GM18499 (cell line): ENCODE results near the gene FNBP1L.

Source experiments
- ATAC-seq: cut with Tn5 transposase; IDR thresholded peaks from one replicate; pipeline ENCODE4 v1.9.1; 2021; ENCODE audit warnings: moderate number of reproducible peaks; ENCODE audit not compliant: insufficient read depth, unreplicated experiment

The FNBP1L gene

DNA sequence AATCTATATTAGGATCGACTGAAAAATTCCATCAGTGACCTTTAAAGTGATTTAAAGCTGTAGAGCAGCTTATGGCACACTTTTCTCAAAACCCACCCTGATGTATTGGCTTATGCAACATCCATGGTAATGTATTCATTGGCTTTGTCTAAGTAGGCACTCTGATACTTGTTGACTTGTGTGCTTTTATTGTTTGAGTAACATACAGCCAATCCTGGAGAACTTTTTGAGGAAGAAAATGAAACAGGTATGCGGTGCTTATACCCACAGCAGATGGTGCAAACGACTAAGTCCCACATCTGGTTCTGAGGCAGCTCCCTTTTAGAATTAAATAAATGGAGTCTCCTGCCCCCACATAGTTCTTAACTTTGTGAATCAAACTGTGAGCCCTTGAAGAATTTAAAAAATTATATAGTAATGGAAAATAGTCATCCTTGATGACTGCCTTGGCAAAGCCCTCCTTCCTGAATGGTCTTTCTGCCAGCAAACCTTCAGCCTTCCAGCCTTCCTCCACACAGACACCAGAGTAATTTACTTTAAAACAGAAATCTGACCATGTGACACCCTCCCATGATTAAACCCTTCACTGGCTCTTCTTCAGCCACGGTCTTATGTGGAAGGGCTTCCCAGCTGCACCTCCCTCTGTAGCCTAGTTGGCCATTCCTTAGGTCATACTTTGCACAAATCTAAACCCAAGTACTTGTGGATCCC, 117.7 kb downstream of the FNBP1L start:
- ATAC-seq, result no peak

DNA sequence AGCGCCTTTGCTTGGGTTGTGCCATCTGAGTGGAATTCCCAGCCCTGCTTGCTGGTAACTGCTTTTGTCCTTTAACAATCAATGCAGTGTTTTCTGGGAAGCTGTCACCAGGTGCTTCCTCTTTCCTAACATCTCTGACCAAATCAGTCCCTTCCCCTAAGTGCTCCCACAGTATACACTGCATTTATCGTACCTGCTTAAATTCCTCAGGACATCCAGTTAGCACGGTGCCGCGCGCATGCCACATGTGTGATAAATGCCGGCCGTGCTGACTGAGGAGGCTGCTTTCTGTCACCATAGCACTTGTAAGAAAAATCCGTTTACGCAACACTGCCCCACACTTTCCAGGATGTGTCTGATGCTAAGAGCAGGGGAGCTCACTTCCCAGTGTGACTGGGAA, 118.3 kb downstream of the FNBP1L start:
- no peak for ATAC-seq

DNA sequence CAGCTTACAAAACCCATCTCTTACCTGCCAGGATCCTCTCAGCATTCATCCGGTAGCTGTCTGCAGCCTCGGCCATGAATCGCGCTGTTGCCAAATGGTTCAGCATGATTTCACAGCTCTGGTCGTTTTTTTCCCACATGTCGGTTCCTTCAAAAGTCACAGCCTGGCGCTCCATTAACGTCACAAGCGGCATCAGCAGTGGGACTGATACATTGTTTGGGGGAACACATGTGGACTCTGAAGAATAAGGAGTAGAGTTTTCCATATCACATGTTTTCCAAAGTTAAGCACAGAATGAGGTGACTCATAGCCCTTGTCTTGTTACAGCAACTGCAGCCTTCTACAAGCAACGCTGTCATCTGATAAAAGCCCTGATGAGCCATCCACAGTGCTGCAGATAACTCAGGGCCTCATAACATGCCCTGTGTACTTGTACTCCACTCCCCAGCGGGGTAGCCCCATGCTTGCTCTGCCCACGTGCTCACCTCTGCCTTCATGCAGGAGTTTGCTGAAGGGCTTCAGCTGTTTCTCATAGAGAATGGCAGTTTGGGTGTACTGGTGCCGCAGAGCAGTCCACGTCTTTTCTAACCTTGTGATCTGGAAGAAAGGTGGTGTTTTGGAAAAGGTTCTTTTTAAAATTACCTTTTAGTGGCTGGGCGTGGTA, 119.5 kb downstream of the FNBP1L start:
- ATAC-seq, result no peak

DNA sequence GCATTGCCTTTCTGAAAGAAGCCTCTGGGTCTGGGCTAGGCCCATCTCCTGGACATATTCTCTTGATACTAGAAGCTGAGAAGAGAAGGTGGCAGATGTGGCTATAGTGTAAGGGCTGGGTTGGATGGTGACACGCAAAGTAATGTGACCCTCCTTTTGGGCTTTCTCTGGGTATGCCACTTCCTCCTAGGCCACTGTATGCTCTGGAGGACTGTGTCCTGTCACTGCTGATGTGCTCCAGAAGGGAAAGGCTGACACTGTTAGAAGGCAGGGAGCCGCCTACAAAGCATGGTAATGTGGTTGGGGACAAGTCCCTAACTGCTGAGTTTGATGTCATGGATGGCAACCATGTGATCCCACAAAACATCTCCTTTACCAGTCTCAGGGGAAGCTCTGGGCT, 121.6 kb downstream of the FNBP1L start:
- no peak for ATAC-seq

DNA sequence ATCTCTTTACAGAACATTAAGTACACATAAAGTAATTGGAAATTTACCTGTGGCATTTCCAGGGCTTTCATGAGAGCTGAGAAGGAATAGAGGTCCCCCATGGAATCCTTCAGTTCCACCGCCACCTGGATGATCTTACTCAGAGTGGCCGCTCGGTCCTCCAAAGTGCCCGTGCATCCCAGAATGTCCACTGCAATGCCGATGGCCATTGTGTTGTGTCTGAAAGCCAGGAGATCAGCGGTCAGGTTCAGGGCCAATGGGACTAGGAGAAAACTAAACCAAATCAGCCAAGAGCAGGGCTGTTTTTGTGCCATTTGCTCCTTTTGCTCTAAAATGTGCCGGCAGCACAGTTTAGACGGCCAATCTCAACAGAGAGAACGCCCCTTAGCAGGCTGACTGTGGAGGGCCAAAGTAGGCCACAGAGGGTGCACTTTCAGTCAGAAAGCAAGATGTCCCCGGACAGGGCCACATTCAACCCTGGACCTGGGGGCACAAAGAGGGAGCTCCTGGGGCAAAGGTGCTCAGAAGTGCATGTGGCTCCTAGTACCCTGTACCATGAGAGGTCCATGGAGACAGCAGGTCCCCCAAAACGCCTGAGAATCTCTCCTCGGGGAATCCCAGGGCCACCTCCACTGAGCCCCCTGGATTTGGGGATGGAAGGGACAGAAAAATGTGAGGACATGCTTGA, 123.8 kb downstream of the FNBP1L start:
- no peak for ATAC-seq

DNA sequence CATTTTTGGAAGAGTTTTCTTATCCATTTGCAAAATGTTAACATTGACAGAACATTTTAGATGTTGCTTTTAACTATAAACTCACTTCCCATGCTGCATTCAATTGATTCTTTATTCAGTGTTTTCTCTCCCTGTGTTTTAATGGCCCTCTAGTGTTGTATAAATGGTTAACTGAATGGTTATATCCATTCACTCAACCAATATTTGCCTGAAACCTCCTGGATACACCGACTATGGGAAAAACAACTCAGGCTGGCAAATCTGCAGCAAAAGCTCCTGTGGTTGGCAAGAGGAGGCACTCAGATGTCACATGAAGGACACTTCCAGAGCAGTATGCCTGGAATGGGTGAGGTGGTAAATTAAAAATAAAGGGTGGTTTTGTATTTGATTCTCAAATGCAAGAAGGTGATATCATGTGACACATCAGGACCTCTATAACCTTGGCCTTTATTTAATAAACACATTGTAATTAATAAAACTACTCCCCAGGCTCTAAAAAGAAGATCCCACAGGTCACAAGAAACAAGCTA, 126.1 kb downstream of the FNBP1L start:
- ATAC-seq, result no peak

DNA sequence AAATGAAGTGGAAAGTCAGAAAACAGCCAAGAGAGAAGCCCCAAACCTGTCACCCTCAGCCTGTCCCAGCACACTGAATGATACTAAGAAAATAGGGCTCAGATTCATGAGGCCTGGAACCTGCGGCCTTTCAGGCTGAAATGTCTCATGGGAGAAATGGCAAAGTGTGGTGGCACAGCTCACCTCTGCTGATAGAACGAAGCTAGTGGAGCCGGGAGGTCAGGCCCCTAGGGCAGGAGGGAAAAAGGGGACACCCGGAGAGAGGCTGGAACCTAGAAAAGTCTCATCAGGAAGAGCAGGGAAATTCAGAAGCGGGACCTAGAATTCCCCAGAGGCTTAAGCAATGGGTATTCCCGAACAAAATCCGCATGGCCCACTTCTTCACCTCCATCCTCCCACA, 126.6 kb downstream of the FNBP1L start:
- no peak for ATAC-seq

DNA sequence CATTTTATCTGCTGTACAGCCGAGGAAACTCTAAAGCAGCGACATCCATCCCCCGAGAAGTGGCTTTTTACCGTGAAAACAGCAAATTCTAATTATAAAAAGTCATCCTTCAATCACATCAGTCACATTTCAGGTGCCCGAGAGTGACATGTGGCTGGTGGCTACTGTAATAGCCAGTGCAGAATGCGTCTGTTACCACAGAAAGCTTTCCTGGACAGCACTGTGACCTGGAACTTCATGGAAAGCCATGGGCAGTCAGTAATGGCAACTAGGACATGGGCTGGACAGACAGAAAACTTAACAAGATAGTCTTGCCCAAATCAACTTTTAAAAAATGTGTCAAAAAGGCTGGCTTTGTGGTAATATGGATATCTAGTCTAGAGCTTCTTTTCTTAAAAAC, 127.1 kb downstream of the FNBP1L start:
- no peak for ATAC-seq

DNA sequence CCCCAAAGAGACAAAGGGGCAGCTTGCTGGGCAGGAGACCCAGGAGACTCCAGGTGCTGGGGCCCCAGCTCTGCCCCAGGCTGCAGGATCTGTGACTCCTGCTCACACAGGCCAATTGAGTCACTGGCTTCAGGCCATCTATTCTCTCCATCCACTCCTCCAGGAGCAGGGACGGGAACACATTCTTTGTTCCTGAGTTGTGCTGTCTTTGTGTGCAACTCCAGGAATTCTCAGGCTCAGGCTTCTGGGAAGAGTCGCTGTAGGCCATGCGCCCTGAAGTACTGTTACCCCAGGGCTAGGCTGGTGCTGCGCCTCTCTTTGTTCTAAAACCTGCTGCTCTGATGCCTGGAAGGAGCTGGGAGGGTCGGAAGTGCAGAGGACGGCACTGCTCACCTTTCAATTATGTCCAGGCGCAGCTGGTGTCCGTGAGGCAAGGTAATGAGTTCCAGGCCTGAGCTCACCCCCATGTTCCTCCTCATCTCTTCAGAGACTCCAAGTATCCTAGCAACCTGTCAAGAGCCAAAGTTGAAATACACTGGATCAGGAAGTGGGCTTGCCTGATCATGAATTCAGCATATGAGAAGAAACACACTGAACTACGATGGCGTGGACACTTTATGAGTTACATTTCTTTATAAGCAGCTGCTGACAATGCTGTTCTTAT, 127.8 kb downstream of the FNBP1L start:
- ATAC-seq, result no peak

DNA sequence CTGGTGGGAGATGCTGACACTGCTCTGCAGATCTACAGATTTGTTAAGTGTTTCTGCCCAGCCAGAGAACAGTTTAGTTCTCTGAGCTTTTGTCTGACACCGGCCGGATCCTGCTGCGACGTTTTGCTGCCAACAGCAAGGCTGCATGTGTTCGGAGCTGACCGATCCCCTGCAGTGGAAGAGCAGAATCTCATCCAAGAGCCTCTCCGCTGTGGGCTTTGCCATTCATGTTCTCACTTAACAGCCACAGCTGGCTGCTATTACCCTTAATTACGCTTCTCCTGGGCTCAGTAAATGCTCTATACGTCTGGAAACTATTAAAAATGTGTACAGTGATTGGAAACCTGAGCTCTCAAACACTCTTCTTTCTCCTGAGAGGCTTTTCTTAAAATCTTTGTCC, 128.4 kb downstream of the FNBP1L start:
- no peak for ATAC-seq

DNA sequence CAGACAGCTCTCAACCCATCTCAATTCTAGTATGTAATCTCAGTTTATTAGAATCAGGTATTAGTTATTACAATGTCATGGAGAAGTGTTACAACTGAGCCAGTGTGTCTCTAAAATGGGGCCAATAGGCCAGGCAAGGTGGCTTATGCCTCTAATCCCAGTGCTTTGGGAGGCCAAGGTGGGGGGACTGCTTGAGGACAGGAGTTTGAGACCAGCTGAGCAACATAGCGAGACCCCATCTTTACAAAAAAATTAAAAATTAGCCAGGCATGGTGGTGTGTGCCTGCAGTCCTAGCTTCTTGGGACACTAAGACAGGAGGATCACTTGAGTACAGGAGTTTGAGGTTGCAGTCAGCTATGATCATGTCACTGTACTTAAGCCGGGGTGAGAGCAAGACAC, 128.8 kb downstream of the FNBP1L start:
- ATAC-seq, result no peak

DNA sequence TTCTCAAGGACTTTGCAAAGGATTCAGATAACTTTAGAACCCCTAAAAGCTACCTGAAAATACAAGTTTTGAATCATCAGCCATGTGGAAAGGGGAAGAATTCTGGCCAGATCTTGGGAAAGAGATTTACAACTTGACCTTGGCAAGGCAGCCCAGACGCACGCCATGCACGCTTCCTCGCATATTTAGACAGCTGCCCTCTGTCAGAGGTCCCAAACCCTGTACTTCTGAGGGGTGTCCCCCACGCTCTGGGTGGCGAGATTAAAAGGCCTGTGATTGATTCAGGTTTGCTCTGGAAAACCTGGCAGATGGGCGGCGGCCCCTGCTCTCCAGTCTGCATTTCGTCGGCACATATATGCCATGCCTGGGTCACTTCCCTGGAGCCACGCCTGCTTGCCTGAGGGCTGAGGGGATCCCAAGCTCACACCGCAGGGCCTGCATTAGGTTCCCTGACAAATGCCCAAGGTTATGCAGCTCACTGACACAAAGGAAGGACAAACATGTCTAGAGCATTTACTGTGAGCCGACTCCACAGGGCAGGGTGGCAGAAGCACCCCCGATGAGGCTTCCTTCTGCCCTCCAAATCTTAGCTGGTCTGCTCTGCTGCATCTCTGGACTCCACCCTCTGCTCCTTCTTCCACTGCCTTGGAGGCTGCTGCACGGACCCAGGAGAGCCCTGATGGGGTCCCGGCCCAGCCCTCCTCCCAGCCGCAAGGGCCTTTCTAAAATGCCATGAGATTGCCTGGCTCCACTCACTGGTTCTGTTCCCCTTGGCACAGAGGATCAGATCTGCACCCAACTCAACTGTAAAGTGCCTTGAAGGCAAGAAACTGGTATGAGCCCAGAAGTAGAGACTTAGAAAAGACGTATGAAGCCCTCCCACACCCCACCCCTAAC, 129.9 kb downstream of the FNBP1L start:
- ATAC-seq, result no peak

DNA sequence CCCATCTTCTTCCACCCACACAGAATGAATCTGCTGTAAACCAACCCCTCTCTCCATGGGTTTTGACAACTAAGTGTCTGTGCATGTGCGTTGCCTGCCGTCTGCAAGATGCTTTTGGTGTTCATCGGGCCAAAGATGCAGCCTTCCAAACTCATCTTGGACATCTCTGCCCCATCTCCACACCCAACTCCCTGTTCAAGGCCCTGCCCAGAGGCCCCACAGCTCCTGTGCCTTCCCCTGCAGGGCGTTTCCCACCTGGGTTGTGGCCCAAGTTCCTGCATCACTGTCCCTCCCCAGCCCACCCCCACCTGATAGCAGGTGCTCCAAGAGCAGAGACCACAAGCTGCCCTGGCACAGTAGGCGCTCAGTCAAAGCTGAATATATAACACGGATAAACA, 130.5 kb downstream of the FNBP1L start:
- ATAC-seq, result no peak

DNA sequence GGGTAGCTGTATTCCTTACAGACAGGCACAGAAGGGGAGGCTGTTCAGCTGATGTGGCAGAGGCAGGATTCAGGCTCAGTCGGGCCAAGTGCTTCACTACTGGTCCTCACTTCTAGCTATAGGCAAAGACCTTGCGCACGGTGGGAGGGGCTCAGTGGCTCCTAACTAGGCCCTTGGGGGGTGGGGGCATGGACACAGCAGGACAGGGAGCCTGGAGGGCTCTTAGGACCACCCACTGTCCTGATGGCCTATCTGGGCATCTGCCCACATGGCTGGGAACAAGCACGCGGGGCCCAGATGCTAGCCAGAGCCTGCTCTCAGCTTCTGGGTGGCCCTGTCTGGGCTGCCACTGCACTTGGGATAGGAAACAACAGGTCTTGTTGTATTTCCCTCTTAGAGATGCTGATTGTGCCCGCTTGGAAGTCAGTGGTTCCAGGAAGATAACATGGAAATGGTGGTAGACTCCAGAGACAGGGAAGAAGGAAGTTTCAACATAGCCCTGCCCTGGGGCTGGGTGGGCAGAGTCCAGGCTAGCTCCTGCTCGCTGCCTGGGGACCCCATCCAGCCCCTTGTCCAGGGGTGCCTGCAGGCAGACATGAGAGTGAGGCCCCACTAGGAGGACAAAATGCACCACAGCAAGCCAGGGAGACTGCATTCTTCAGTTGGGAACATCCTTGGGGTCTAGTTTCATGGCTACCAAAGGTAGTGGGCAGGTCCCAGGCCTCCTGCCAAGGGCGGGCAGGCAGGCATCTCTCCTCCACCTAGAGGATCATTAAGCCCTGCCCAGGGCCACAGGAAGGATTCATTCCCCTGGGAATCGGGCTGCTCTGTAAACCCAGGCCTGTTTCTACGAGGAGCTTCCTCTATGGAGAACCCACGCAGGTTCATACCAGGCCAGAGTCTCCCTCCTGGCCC, 131.2 kb downstream of the FNBP1L start:
- ATAC-seq, result no peak

DNA sequence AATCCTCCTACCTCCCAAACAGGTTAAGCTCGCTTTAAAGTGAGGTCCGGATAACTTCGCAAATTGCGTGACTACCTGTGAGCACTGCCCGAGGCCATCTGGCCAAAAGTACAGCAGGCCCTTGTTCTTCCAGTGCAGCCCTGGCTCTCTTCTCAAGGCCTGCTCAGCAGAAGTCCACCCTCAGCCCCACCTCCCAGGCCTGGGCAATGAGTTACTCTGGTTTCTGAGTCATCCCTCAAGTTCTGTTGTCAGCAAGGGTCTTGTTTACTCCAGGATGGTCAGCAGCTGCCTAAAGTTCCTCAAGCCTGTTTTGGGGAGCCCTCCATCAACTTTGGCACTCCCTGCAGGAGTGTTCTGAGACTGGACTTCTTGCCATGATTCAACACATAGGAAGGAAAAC, 132.0 kb downstream of the FNBP1L start:
- no peak for ATAC-seq

DNA sequence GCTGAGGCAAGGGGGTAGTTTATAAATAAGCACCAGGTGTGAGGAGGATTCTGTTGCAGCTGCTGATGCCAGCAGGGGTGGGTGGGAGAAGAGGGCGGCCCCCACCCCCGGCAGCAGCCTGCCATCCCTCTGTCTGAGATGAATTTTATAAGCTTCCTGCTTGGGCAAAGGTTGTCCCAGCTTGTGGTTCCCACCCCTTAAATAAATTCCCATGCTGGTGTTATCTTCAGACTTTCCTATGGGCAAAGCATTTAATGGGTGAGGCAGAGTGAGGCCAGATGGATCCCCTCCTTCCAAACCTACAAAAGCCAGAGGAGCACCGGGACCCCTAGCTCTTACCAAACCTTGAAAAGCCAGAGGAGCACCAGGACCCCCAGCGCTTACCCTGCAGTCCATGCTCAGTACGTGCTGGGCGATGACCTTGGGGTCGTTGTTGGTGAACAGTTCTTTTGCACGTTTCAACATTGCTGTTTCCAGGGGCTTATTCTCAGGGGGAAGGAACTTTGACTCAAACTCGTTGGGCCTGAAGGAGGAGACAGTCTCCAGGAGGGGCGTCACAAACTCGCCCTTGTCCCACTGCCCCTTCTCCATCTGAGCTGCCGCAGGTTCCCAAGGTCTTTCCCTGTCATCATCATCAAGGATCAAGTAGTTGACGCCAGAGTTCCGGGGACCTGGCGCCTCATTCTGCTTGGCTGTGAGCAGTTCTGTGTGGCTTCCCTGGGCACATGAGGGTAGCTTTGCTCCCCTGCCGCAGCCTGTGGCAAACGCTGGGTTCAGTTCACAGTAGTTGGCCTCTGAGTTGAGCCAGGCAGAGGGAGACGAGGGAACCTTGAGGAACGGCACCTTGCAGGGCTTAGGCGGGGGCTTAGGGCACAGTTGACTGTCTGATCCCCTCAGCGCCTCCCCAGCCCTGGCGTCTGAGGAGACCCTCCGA, 134.3 kb downstream of the FNBP1L start:
- ATAC-seq, result no peak

DNA sequence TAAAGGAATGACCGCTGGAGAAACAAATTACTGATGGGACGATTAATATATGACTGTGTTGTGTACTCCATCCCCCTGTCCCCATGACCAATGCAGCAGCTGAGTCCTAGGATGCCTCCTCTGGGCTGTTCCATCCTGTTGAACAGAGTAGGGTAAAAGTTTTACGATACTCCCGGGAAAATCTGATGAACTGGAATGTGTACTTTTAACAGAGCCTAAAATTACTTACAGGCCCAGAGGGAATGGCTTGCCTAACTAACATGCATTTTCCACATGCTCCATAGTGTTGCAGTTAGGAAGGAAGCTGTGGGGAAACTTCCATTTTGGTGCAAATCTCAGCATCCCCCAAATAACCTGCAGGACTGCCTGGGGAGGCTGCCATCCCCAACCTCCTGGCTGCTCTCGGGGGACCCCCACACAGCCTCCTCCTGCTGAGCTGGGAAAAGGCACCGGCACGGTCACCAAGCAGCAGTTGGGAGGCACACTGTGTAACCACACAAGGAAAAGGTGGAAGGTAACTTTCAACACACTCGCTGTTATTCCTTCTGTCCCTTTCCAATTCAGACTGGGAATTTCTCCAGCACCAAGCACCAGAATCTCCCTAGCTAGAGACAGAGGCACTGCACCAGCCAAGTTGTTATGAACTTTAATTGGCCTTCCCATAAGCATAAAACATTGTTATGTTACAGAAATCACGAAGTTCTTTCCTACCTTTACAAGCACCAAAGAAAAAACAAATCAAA, 136.5 kb downstream of the FNBP1L start:
- ATAC-seq, result no peak
